GM12875 (cell line): ENCODE measurements around the gene TRIM45.
"Not testable (repeated sequence)": the region's sequence is repeated elsewhere in the genome, so short reads cannot be mapped to it uniquely, and the experiment has no call there.

Experiments
- H3K4me3 ChIP-seq: one replicate; pipeline ENCODE4 v1.5.1; 2011; ENCODE audit warnings: low read depth, low read length, control low read depth
- TF ChIP-seq, protein P1 (sequence below): IDR thresholded peaks from 2 replicates; pipeline ENCODE4 v1.5.1; 2011; ENCODE audit warnings: low read depth, mild to moderate bottlenecking, control low read depth, inconsistent platforms, low read length, moderate library complexity, borderline replicate concordance; ENCODE audit not compliant: insufficient read depth

TRIM45 gene

DNA sequence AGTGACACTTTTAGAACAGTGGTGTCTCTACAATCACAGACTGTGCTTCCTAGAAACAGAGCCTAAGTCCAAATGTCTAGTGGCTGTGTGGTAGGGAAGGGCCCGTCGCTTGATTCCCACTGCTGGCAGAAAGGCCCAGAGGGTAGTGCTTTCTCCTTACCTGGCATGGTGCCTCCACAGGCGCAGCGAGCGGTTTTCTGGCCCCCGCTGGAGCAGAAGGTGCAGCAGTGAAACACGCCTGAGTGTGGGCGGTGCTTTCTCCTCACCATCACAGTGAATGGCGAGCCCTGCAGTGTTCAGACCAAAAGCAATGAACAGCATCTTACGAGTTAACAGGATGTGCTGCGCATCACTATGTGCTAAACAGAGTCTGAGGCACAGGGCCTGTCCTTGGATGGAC lies 8.3 kb downstream of the TRIM45 start:
- TF ChIP-seq, protein P1, sequence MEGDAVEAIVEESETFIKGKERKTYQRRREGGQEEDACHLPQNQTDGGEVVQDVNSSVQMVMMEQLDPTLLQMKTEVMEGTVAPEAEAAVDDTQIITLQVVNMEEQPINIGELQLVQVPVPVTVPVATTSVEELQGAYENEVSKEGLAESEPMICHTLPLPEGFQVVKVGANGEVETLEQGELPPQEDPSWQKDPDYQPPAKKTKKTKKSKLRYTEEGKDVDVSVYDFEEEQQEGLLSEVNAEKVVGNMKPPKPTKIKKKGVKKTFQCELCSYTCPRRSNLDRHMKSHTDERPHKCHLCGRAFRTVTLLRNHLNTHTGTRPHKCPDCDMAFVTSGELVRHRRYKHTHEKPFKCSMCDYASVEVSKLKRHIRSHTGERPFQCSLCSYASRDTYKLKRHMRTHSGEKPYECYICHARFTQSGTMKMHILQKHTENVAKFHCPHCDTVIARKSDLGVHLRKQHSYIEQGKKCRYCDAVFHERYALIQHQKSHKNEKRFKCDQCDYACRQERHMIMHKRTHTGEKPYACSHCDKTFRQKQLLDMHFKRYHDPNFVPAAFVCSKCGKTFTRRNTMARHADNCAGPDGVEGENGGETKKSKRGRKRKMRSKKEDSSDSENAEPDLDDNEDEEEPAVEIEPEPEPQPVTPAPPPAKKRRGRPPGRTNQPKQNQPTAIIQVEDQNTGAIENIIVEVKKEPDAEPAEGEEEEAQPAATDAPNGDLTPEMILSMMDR = no peak
- H3K4me3 ChIP-seq = no peak overlapping the region

DNA sequence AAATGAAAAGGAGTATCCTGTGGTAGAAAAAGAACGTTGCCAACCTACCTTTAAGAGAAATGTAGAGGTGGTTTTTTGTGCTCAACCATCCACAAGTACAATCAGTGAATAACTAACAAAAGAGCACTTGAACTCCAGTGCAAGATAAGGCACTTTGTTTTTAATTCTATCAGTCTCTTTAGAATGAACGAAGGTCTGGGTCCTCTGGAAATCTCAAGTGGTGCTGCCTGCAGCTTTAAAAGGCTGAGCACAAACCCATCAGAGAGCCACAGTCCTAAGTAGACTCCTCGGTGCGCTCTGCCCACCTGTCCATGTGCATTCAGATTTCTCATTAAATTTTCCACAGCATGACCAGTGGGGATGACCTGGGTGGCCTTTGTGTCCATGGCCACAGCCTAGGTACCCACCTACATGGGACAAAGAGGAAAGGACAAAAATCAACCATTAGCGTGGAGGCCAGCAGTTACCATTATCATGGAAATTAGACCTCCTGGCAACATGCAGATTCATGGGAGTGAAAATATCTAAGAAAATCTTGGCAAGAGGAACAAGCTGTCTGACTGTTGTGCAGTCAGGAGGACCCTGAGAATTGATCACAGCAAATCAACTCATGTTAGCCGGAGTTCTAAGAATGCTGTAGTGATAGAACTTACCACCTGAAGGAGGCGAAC lies 9.4 kb downstream of the TRIM45 start:
- no peak overlapping the region for H3K4me3 ChIP-seq
- TF ChIP-seq, protein P1 = no peak

DNA sequence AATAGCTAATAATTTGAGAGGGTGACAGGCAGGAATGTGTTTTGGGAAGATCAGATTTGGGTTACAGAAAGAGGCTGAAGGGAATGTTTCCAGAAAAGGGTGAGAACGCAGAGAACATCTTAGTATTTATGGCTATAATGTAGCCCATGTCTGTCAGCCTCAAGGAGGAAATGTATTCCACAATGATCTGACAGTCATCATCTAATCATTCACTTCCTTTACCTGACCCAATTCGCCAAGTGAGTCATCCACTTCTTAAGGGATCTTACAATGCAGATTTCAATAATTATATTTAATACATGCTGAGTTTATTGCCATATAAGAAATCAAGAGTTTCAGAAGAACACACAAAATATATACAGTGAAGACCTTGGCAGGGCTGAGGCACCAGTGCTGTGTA lies 10.8 kb downstream of the TRIM45 start:
- TF ChIP-seq, protein P1 = no peak
- no peak overlapping the region for H3K4me3 ChIP-seq

DNA sequence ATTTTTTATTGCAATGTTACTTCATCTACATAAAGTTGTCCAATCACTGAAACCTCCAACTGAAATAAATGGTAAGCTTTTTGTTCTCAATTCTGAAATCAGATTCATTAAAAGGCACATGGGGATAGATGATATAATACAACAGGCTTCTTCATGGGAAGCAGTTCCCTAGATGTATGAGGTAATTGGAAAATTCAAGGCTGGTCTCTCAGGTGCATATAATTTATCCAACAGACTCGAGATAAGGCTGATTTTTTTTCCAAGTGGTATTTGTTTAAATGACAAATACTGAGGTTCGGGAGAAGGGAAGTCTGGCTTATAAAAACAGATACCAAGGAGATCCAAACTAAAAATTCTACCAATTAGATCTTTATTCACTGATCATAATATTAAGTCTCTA lies 14.2 kb downstream of the TRIM45 start:
- TF ChIP-seq, protein P1 = no peak
- H3K4me3 ChIP-seq = no peak overlapping the region

DNA sequence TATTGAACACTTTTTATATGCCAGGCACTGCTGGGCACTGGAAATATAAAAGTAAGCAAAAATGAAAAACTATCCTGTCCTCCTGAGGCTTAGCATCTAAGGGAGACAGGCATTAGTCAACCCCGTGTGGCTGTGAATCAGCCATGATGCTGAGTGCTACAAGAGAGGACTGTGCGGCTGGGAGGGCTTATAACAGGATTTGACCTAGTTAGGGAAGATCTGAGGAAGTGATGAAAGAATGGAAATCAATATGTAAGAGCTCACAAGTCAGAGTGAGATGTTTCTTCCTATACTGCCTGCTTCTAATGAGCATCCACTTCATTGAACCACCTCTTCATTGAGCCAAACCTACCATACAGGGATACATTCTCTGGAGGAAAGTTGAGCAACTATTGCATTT lies 15.1 kb downstream of the TRIM45 start:
- TF ChIP-seq, protein P1 = no peak
- no peak overlapping the region for H3K4me3 ChIP-seq

DNA sequence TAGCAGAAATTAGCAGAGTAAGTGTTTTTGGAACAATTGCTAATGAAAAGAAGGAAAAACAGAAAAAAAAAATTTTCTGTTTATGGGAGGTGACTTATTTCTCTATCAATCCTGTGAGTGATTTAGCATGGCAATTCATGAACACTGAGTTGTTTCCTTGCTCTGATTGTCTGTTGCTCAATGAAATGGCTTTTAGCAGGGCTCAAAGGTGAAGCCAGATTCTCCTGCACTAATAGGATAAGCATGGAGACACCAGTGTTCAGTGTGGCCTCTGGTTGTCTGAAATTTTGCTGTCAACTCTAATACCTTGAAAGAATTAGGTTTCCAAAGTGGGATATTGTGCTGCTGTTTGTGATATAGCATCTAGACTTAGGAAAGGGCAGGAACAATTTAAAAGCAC lies 15.8 kb downstream of the TRIM45 start:
- H3K4me3 ChIP-seq = no peak overlapping the region
- TF ChIP-seq, protein P1 = no peak

DNA sequence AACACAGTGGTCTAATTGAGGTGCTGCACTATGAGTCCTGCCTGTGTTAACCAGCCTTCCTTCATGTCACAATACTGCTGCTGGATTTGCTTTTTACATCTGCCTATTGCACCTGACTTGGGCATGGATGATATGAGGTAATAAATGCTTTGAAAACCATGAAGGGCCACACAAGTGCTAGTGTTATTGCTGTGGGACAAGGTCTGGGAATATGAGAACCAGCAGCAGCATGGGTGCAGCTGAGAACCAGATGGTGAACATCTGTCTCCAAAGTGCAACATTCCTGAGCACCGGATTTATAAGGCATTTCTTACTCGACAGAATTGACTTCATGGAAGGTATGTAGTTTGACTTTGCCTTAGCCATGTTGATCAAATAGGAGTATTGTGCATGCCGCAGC lies 16.6 kb downstream of the TRIM45 start:
- TF ChIP-seq, protein P1 = no peak
- no peak overlapping the region for H3K4me3 ChIP-seq

DNA sequence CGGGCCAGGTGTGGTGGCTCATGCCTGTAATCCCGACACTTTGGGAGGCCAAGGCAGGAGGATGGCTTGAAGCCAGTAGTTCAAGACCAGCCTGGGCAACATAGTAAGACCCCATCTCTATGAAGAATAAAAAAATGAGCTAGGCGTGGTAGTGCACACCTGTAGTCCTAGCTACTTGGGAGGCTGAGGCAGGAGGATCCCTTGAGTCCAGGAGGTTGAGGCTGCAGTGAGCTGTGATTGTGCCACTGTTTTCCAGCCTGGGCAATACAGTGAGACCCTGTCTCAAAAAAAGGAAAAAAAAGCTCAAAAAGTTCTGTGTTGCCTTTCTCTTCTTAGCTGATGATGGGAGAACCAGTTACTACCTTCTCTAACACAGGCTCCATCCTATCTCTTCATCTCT lies 19.7 kb downstream of the TRIM45 start:
- not testable (repeated sequence) for H3K4me3 ChIP-seq
